ENCODE results near the gene LEPR.

LEPR gene

DNA sequence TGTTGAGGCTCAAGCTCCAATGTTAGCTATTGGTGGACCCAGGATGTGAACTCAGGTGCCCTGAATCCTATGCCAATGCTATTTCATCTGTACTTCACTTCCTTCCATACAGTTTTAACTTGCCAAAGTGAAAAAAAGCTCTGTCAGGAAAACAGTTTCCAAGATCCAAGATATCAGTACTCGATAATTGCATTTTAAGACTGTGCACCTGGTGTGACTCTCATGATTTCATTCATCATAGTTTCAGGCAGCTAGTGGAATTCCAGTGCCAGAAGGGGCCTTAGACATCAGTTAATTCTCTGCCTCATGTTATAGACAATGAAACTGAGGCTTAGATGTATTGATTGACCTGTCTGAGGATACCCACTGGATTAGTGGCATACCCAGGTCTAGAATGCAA, 26.5 kb upstream of the LEPR start:
- Histone ChIP-seq H4K20me1 (ENCODE audit: insufficient read depth, low read length) (no peaks in the 10 kb centered on the region), H3K79me2 (ENCODE audit: low read length) (no peaks in the 10 kb centered on the region), H2AFZ (ENCODE audit: low read depth, low read length) (no peak overlapping the region), H3K36me3 (replicated peaks; ENCODE audit: low read depth, low read length) (no peaks in the 10 kb centered on the region), H3K27me3 (ENCODE audit: low read depth, low read length) (no peaks in the 10 kb centered on the region), H3K4me2 (ENCODE audit: low read length) (peak overlapping the region; percentile 50), H3K4me1 (ENCODE audit: low read length) (peaks cover 29% of the 10 kb centered on the region), H3K27ac (ENCODE audit: low read length) (no peak overlapping the region), H3K9me3 (ENCODE audit: insufficient read depth, low read length) (no peaks in the 10 kb centered on the region), H3K9ac (ENCODE audit: low read length) (no peak overlapping the region), H3K4me3 (ENCODE audit: low read length) (no peak overlapping the region)
- TF ChIP-seq, protein P1, sequence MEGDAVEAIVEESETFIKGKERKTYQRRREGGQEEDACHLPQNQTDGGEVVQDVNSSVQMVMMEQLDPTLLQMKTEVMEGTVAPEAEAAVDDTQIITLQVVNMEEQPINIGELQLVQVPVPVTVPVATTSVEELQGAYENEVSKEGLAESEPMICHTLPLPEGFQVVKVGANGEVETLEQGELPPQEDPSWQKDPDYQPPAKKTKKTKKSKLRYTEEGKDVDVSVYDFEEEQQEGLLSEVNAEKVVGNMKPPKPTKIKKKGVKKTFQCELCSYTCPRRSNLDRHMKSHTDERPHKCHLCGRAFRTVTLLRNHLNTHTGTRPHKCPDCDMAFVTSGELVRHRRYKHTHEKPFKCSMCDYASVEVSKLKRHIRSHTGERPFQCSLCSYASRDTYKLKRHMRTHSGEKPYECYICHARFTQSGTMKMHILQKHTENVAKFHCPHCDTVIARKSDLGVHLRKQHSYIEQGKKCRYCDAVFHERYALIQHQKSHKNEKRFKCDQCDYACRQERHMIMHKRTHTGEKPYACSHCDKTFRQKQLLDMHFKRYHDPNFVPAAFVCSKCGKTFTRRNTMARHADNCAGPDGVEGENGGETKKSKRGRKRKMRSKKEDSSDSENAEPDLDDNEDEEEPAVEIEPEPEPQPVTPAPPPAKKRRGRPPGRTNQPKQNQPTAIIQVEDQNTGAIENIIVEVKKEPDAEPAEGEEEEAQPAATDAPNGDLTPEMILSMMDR (IDR thresholded peaks at IDR 0.05; ENCODE audit: low read depth, low read length), result no peak
- TF ChIP-seq EZH2phosphoT487 (IDR thresholded peaks at IDR 0.05; ENCODE audit: low read depth), result no peak

GRCh38 chr1:65395887-65396612, 24.4 kb upstream of the LEPR start:
- Histone ChIP-seq H3K4me2 (ENCODE audit: low read length) (no peak overlapping the region), H3K9me3 (ENCODE audit: insufficient read depth, low read length) (no peaks in the 10 kb centered on the region), H2AFZ (ENCODE audit: low read depth, low read length) (no peak overlapping the region), H3K4me1 (ENCODE audit: low read length) (peaks cover 23% of the 10 kb centered on the region), H3K27ac (ENCODE audit: low read length) (no peak overlapping the region), H3K27me3 (ENCODE audit: low read depth, low read length) (no peaks in the 10 kb centered on the region), H3K9ac (ENCODE audit: low read length) (no peak overlapping the region), H3K36me3 (replicated peaks; ENCODE audit: low read depth, low read length) (no peaks in the 10 kb centered on the region), H4K20me1 (ENCODE audit: insufficient read depth, low read length) (no peaks in the 10 kb centered on the region), H3K4me3 (ENCODE audit: low read length) (no peak overlapping the region), H3K79me2 (ENCODE audit: low read length) (no peaks in the 10 kb centered on the region)
- TF ChIP-seq, protein P1 (IDR thresholded peaks at IDR 0.05; ENCODE audit: low read depth, low read length), result no peak
- no peak for TF ChIP-seq EZH2phosphoT487 (IDR thresholded peaks at IDR 0.05; ENCODE audit: low read depth)

DNA sequence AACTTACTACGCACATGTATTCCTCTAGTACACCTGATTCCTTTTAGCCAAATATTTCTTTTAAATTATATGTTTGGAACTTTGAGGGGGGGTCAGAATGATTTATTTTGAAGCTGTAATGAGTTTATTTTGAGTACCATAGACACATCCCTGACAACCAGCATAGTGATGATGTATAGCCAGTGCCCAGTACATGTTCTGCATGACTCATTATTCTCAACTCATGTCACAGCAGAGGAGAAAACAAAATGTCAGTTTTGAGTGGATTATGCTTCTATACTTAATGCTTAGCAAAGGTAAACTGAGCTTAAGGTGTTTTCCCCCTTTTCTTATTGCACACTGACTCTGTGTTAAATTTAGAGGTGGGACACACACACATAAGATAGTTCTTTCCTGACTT, 22.4 kb upstream of the LEPR start:
- Histone ChIP-seq H2AFZ (ENCODE audit: low read depth, low read length) (no peak overlapping the region), H3K9ac (ENCODE audit: low read length) (no peak overlapping the region), H3K4me2 (ENCODE audit: low read length) (no peak overlapping the region), H3K9me3 (ENCODE audit: insufficient read depth, low read length) (no peaks in the 10 kb centered on the region), H3K4me1 (ENCODE audit: low read length) (peaks cover 20% of the 10 kb centered on the region), H3K4me3 (ENCODE audit: low read length) (no peak overlapping the region), H3K27me3 (ENCODE audit: low read depth, low read length) (no peaks in the 10 kb centered on the region), H3K79me2 (ENCODE audit: low read length) (no peaks in the 10 kb centered on the region), H3K36me3 (replicated peaks; ENCODE audit: low read depth, low read length) (no peaks in the 10 kb centered on the region), H4K20me1 (ENCODE audit: insufficient read depth, low read length) (no peaks in the 10 kb centered on the region), H3K27ac (ENCODE audit: low read length) (no peak overlapping the region)
- TF ChIP-seq, protein P1 (IDR thresholded peaks at IDR 0.05; ENCODE audit: low read depth, low read length), result no peak
- TF ChIP-seq EZH2phosphoT487 (IDR thresholded peaks at IDR 0.05; ENCODE audit: low read depth), result no peak

DNA sequence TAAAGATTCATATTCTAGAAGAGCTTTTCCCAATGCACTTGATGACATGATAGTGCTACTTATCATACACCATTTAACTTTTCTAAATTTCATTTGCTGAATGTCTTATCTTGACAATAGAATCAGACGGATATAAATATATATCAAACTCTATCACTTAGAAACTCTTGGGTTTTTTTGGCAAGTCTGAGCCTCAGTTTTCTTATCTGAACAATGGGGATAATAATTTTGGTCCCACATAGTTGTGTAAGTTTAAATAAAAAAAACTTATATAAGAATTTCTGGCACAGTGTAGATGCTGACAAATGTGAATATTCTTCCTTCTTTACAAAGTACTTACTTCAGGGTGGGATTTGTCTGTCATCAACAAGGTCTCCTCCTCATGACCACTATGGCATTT, 21.5 kb upstream of the LEPR start:
- no peak overlapping the region for H3K27ac ChIP-seq (ENCODE audit: low read length)
- H3K9ac ChIP-seq (ENCODE audit: low read length), result no peak overlapping the region
- H3K79me2 ChIP-seq (ENCODE audit: low read length), result no peaks in the 10 kb centered on the region
- H3K4me1 ChIP-seq (ENCODE audit: low read length), result peaks cover 10% of the 10 kb centered on the region
- no peaks in the 10 kb centered on the region for H3K9me3 ChIP-seq (ENCODE audit: insufficient read depth, low read length)
- no peak overlapping the region for H3K4me2 ChIP-seq (ENCODE audit: low read length)
- H3K36me3 ChIP-seq (replicated peaks; ENCODE audit: low read depth, low read length), result no peaks in the 10 kb centered on the region
- no peak overlapping the region for H2AFZ ChIP-seq (ENCODE audit: low read depth, low read length)
- no peaks in the 10 kb centered on the region for H4K20me1 ChIP-seq (ENCODE audit: insufficient read depth, low read length)
- H3K27me3 ChIP-seq (ENCODE audit: low read depth, low read length), result no peaks in the 10 kb centered on the region
- no peak for TF ChIP-seq EZH2phosphoT487 (IDR thresholded peaks at IDR 0.05; ENCODE audit: low read depth)
- TF ChIP-seq, protein P1 (IDR thresholded peaks at IDR 0.05; ENCODE audit: low read depth, low read length), result no peak
- H3K4me3 ChIP-seq (ENCODE audit: low read length), result no peak overlapping the region
